Heart left ventricle (tissue), 16 donors: ENCODE measurements around the gene MTOR. TPM values are rescaled to one million over a fixed set of nuclear protein-coding genes. Genes with fewer than 3 reads are reported as not detected.

Experiments used
- ATAC-seq, 4 donors: fragments of 200-7000 bp; cut with Tn5 transposase; one replicate each; pipeline ENCODE4 v1.9.1; 2020 to 2022; ENCODE audit warnings: moderate library complexity in 4 of 4, mild to moderate bottlenecking in 3 of 4, moderate number of reproducible peaks in 1 of 4
- DNase-seq, 5 donors: peaks; one replicate each; pipeline ENCODE4 v3.0.0-alpha.2; 2020
- H3K27ac ChIP-seq, 12 donors: fragments of 200-600 bp; sonication (generic) in 4 of 12; one replicate each; pipeline versions ENCODE4 v1.5.0 to v1.8.0; 2016 to 2022; ENCODE audit warnings: mild to moderate bottlenecking in 2 of 12
- H3K27me3 ChIP-seq, 9 donors: fragments of 200-600 bp; sonication (generic) in 2 of 9; one replicate each; pipeline versions ENCODE4 v1.5.1 to v1.8.0; 2016 to 2022; ENCODE audit warnings: mild to moderate bottlenecking in 3 of 9
- H3K36me3 ChIP-seq, 9 donors: fragments of 200-600 bp; sonication (generic) in 2 of 9; one replicate each; pipeline versions ENCODE4 v1.5.0 to v1.8.0; 2018 to 2022; ENCODE audit warnings: mild to moderate bottlenecking in 2 of 9
- H3K4me1 ChIP-seq, 12 donors: fragments of 200-600 bp; sonication (generic) in 4 of 12; one replicate each; pipeline versions ENCODE4 v1.5.0 to v1.8.0; 2016 to 2022; ENCODE audit warnings: mild to moderate bottlenecking in 3 of 12
- H3K4me3 ChIP-seq, 12 donors: fragments of 200-600 bp; sonication (generic) in 4 of 12; one replicate each; pipeline versions ENCODE4 v1.5.0 to v1.8.0; 2017 to 2022; ENCODE audit warnings: mild to moderate bottlenecking in 9 of 12, moderate library complexity in 4 of 12
- H3K9me3 ChIP-seq, 12 donors: fragments of 200-600 bp; sonication (generic) in 4 of 12; one replicate each; pipeline versions ENCODE4 v1.5.0 to v1.8.0; 2016 to 2022; ENCODE audit warnings: mild to moderate bottlenecking in 1 of 12
- CTCF ChIP-seq, 12 donors: fragments of 200-600 bp; sonication (generic) in 4 of 12; IDR thresholded peaks; one replicate each; pipeline versions ENCODE4 v1.5.0 to v1.8.0; 2018 to 2022; ENCODE audit warnings: antibody characterized with exemption in 12 of 12, mild to moderate bottlenecking in 5 of 12
- POLR2A ChIP-seq, 2 donors: fragments of 450-650 bp; IDR thresholded peaks; one replicate each; pipeline ENCODE4 v1.6.1; 2017; ENCODE audit warnings: antibody characterized with exemption in 2 of 2, mild to moderate bottlenecking in 2 of 2, moderate library complexity in 2 of 2
- WGBS, 4 donors: extraction: QIAGEN DNeasy Blood & Tissue Kit in 2 of 4; methylation state at CpG; one replicate each; pipeline versions ENCODE4 v1.1.5 to v1.1.7; 2013 to 2018; 5-methylcytosine and 5-hydroxymethylcytosine counted together
- intact Hi-C, 10 donors: fragments of 100-400 bp; cut with DNase I; formaldehyde crosslinking; loops; one replicate each; pipeline versions ENCODE4 v1.11.1 to v1.14.2; 2022
- polyA plus RNA-seq, 2 donors: library from polyadenylated mRNA; stranded (reverse); fragments of 200-250 nt; gene quantifications; one replicate each; pipeline ENCODE4 v1.2.3, GENCODE V29; 2013
- total RNA-seq, 9 donors: library from RNA; depleted of rRNA in 2 of 9; stranded (reverse); fragments of >200 nt in 2 of 9; fragmentation: NEBNext Ultra II Directional in 3 of 9; extraction: Animal tissue kit (Norgen Biotek cat#: 25700) in 3 of 9; gene quantifications; one replicate each; pipeline versions ENCODE4 v1.1.0 to v1.2.4, GENCODE V29; 2016 to 2023
- donor health status: ischemic (EF 13 %, LVEDD 7.1; RV severe dilation, severe dysfunction).
- donor health status: healthy with polysubstance abuse.
- donor health status: DM: no; HTN: yes; CAD: no.
- donor health status: DM: no; HTN: no; CAD: no.
- donor health status: ischemic (EF 25% LVEDD 6.9; RV normal size, moderate dysfunction).
- donor health status: ischemic (EF 25% LVEDD 5.7; RV mildly dilated, moderate dysfunction).
- donor health status: healthy.
- donor health status: DM: yes; HTN: yes; CAD: no.
- donor health status: ischemic (EF 35%, LVEDD 5.7; RV mildly dilated, moderate dysfunction).
- donor health status: nonischemic (EF 11% LVEDD 7.7; RV severe dilation, severe dysfunction).
- donor health status: DM: yes; HTN: yes; CAD: no.
- donor health status: PGD.
- donor health status: ischemic (EF 29% LVEDD 5.4; RV normal size, mild dysfunction).
- donor health status: nonischemic (EF 23%, LVEDD 6.1; RV moderate dilation, normal function).

The MTOR gene
- total and polyA plus RNA-seq, 11 donors = 17.4 to 43.6 (median 36.7) TPM

- H3K9me3 ChIP-seq = no peaks in the 10 kb centered on the region
- no peak for TF ChIP-seq CTCF (IDR thresholded peaks at IDR 0.05)
- TF ChIP-seq POLR2A (IDR thresholded peaks at IDR 0.05) = no peak
- DNase-seq = no peak
- no peak overlapping the region for H3K4me3 ChIP-seq
- ATAC-seq = no peak
- no peaks in the 10 kb centered on the region for H3K4me1 ChIP-seq
- H3K27me3 ChIP-seq = no peaks in the 10 kb centered on the region
- intact Hi-C loops = no loop called here
- WGBS, 4 donors = 83 to 88% (median 86%) methylated on average over 15 of the region's 15 CpGs
- peaks cover 3 to 100% (median 96%) of the 10 kb centered on the region in 9 donors for H3K36me3 ChIP-seq
- H3K27ac ChIP-seq = no peak overlapping the region
Observed at GRCh38 chr1:11071463-11072215, 190.7 kb downstream of the MTOR start.

- H3K4me1 ChIP-seq = no peaks in the 10 kb centered on the region
- ATAC-seq = no peak
- H3K36me3 ChIP-seq = peaks cover 0 to 100% (median 96%) of the 10 kb centered on the region in 9 donors
- H3K27ac ChIP-seq = no peak overlapping the region
- 89 to 96% (median 90%) methylated on average over 10 to 11 of the region's 11 CpGs for WGBS, 4 donors
- no peak overlapping the region for H3K4me3 ChIP-seq
- no peaks in the 10 kb centered on the region for H3K9me3 ChIP-seq
- intact Hi-C loops = no loop called here
- no peaks in the 10 kb centered on the region for H3K27me3 ChIP-seq
- TF ChIP-seq CTCF (IDR thresholded peaks at IDR 0.05) (no peak), POLR2A (IDR thresholded peaks at IDR 0.05) (no peak)
- no peak for DNase-seq
Observed at GRCh38 chr1:11070876-11071275, 191.5 kb downstream of the MTOR start.

- peaks cover 0 to 3% (median 0%) of the 10 kb centered on the region in 12 donors for H3K9me3 ChIP-seq
- H3K36me3 ChIP-seq = peaks cover 0 to 100% (median 92%) of the 10 kb centered on the region in 9 donors
- no peak overlapping the region for H3K27ac ChIP-seq
- no peaks in the 10 kb centered on the region for H3K27me3 ChIP-seq
- H3K4me1 ChIP-seq = no peaks in the 10 kb centered on the region
- no peak overlapping the region for H3K4me3 ChIP-seq
- DNase-seq = no peak
- no peak for ATAC-seq
- WGBS, 4 donors = 92 to 95% (median 94%) methylated on average over 16 to 17 of the region's 17 CpGs
- intact Hi-C loops = no loop called here
- TF ChIP-seq POLR2A (IDR thresholded peaks at IDR 0.05) (no peak), CTCF (IDR thresholded peaks at IDR 0.05) (no peak)
Observed at GRCh38 chr1:11068600-11069473, 193.5 kb downstream of the MTOR start.
